ENCODE data around the gene HOMER3.

DNA sequence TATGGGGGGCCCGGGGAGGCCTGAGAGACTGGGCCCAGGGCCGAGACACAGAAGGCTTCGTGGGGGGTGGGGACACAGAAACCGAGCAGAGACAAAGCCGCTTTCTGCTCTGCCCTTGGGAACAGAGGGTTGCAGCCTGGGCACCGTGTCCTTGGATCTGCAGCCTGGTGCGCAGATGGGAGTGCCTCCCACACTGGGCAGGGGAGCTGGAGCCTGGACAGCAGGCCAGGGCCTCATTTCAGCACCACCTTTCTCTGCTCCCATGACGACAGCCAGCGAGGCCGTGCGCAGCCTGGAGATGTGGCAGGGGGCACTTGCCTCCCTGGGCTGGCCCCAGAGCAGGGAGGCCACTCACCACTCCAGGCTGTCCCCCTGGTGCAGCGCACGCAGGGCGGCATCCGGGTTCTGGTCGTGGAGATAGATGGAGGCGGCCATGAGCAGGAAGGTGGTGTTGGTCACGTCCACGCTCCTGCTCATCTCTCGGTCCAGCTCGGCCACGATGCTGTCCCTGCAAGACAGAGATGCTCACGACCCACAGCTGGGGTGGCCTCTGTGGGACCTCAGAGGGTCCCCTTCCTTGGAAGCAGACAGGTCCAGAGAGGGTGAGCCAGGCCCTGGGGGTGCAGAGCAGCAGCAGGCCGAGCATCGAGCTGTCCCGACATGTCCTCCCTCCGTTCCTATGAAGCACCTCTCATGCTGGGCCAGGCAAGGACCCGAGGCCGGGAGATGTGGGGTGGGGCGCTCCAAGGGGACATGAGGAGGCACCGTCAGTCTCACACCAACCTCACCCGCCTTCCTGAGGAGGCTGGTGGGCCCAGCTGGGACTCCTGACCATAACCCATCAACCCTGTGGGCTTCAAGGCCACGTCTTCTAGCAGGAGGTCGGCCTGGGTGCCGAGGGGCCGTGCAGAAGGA lies 34.2 kb downstream of the HOMER3 start:
- TF ChIP-seq POLR2AphosphoS5 (IDR thresholded peaks at IDR 0.05; ENCODE audit: low read depth) (no peak; the same call in 1 of the 2 replicates), GABPA (IDR thresholded peaks at IDR 0.05; ENCODE audit: low read depth) (no peak), SPI1 (IDR thresholded peaks at IDR 0.05; ENCODE audit: borderline replicate concordance, low read depth) (no peak)
- TF ChIP-seq, protein P1, sequence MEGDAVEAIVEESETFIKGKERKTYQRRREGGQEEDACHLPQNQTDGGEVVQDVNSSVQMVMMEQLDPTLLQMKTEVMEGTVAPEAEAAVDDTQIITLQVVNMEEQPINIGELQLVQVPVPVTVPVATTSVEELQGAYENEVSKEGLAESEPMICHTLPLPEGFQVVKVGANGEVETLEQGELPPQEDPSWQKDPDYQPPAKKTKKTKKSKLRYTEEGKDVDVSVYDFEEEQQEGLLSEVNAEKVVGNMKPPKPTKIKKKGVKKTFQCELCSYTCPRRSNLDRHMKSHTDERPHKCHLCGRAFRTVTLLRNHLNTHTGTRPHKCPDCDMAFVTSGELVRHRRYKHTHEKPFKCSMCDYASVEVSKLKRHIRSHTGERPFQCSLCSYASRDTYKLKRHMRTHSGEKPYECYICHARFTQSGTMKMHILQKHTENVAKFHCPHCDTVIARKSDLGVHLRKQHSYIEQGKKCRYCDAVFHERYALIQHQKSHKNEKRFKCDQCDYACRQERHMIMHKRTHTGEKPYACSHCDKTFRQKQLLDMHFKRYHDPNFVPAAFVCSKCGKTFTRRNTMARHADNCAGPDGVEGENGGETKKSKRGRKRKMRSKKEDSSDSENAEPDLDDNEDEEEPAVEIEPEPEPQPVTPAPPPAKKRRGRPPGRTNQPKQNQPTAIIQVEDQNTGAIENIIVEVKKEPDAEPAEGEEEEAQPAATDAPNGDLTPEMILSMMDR (IDR thresholded peaks at IDR 0.05; ENCODE audit: insufficient read depth, low read length): no peak
- TF ChIP-seq, protein P2, sequence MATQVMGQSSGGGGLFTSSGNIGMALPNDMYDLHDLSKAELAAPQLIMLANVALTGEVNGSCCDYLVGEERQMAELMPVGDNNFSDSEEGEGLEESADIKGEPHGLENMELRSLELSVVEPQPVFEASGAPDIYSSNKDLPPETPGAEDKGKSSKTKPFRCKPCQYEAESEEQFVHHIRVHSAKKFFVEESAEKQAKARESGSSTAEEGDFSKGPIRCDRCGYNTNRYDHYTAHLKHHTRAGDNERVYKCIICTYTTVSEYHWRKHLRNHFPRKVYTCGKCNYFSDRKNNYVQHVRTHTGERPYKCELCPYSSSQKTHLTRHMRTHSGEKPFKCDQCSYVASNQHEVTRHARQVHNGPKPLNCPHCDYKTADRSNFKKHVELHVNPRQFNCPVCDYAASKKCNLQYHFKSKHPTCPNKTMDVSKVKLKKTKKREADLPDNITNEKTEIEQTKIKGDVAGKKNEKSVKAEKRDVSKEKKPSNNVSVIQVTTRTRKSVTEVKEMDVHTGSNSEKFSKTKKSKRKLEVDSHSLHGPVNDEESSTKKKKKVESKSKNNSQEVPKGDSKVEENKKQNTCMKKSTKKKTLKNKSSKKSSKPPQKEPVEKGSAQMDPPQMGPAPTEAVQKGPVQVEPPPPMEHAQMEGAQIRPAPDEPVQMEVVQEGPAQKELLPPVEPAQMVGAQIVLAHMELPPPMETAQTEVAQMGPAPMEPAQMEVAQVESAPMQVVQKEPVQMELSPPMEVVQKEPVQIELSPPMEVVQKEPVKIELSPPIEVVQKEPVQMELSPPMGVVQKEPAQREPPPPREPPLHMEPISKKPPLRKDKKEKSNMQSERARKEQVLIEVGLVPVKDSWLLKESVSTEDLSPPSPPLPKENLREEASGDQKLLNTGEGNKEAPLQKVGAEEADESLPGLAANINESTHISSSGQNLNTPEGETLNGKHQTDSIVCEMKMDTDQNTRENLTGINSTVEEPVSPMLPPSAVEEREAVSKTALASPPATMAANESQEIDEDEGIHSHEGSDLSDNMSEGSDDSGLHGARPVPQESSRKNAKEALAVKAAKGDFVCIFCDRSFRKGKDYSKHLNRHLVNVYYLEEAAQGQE (IDR thresholded peaks at IDR 0.05; ENCODE audit: insufficient replicate concordance, low read depth): no peak
